T-helper 9 cell (primary cell): ENCODE results near the gene TSR3.
A peak's percentile ranks its signal among the peaks of the same experiment; 100 is the strongest.

ENCODE experiments used
- DNase-seq: peaks from one replicate; pipeline ENCODE4 v3.0.0-alpha.2; 2020

The TSR3 gene

GRCh38 chr16:1377406-1378010 lies 25.8 kb upstream of the TSR3 start:
- no peak for DNase-seq

- no peak for DNase-seq
Observed at GRCh38 chr16:1375741-1376410, 24.2 kb upstream of the TSR3 start.

GRCh38 chr16:1375298-1375640 lies 23.6 kb upstream of the TSR3 start:
- no peak for DNase-seq

GRCh38 chr16:1374418-1375297 lies 23.0 kb upstream of the TSR3 start:
- DNase-seq, result no peak

GRCh38 chr16:1372292-1372950 lies 20.7 kb upstream of the TSR3 start:
- no peak for DNase-seq

- DNase-seq, result no peak
Observed at GRCh38 chr16:1371054-1371978, 19.6 kb upstream of the TSR3 start.

- no peak for DNase-seq
Observed at GRCh38 chr16:1367486-1368174, 16.0 kb upstream of the TSR3 start.

- DNase-seq, result no peak
Observed at GRCh38 chr16:1366712-1367299, 15.1 kb upstream of the TSR3 start.

GRCh38 chr16:1366060-1366711 lies 14.5 kb upstream of the TSR3 start:
- no peak for DNase-seq

GRCh38 chr16:1364510-1364909 lies 12.8 kb upstream of the TSR3 start:
- DNase-seq, result no peak

GRCh38 chr16:1363501-1364041 lies 11.9 kb upstream of the TSR3 start:
- peak; percentile 62 for DNase-seq

GRCh38 chr16:1362807-1363206 lies 11.1 kb upstream of the TSR3 start:
- no peak for DNase-seq

GRCh38 chr16:1361685-1362360 lies 10.1 kb upstream of the TSR3 start:
- DNase-seq, result no peak

GRCh38 chr16:1357906-1358566 lies 6.4 kb upstream of the TSR3 start:
- DNase-seq, result no peak

- no peak for DNase-seq
Observed at GRCh38 chr16:1356061-1356900, 4.6 kb upstream of the TSR3 start.

GRCh38 chr16:1355591-1355990 lies 3.9 kb upstream of the TSR3 start:
- DNase-seq, result no peak

GRCh38 chr16:1354815-1355540 lies 3.3 kb upstream of the TSR3 start:
- DNase-seq, result no peak

- no peak for DNase-seq
Observed at GRCh38 chr16:1351215-1351581, 480 bp downstream of the TSR3 start.
